Activated T-helper 17 cell treated with anti-CD3 and anti-CD28 coated beads, Interleukin-2, amount 50 U/mL, for 72 hours (primary cell): ENCODE results near the gene SFI1. TPM values are rescaled to one million over a fixed set of nuclear protein-coding genes. Genes with fewer than 3 reads are reported as not detected.
"Not testable (repeated sequence)": the region's sequence is repeated elsewhere in the genome, so short reads cannot be mapped to it uniquely, and the experiment has no call there.

Source experiments
- ATAC-seq: fragments of 150-1000 bp; cut with Tn5 transposase; replicated peaks from 2 replicates; pipeline ENCODE4 v1.10.0; 2021; ENCODE audit warnings: mild to moderate bottlenecking, moderate library complexity
- H3K27ac Mint-ChIP-seq: one replicate; pipeline ENCODE4 v1.8.0; 2022; ENCODE audit warnings: mixed read lengths
- H3K27me3 Mint-ChIP-seq: one replicate; pipeline ENCODE4 v1.8.0; 2022; ENCODE audit warnings: mixed read lengths
- H3K36me3 Mint-ChIP-seq: one replicate; pipeline ENCODE4 v1.8.0; 2022; ENCODE audit warnings: low read depth, mild to moderate bottlenecking, mixed read lengths
- H3K4me1 Mint-ChIP-seq: one replicate; pipeline ENCODE4 v1.8.0; 2022; ENCODE audit warnings: mixed read lengths
- H3K4me3 Mint-ChIP-seq: one replicate; pipeline ENCODE4 v1.8.0; 2022; ENCODE audit warnings: mild to moderate bottlenecking, mixed read lengths
- H3K9me3 Mint-ChIP-seq: one replicate; pipeline ENCODE4 v1.8.0; 2022; ENCODE audit warnings: mixed read lengths
- total RNA-seq, 2 donors: library from RNA; stranded (reverse); gene quantifications; one replicate each; pipeline ENCODE4 v1.2.3, GENCODE V29; 2022

SFI1 gene
- total RNA-seq, 2 donors from 2014 or later: 125 to 349 TPM

DNA sequence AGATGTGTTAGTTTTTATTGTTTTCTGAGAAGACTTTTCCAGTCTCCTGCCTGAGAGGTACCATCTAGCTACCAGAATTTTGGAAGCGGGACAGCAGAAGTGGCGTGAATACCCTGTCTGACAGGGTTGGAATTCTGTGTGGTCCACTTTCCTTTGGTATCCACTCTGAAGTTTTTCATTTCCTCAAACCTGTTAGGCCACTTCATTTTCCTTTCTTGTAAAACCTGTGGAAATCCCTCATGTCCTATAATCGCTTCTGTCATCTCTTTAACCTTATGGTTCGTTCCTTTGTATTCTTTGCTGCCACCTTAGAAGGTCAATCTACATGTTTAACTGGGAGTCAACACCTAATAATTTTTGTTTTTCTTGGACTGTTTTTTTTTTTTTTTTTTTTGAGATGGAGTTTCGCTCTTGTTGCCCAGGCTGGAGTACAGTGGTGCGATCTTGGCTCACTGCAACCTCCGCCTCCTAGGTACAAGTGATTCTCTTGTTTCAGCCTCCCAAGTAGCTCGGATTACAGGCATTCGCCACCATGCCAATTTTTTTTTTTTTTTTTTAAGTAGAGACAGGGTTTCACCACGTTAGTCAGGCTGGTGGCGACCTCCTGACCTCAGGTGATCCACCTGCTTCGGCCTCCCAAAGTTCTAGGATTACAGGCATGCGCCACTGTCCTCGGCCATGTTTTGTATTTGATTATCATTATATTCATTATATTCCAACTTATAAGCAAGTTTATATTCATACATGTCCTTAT, 7.1 kb downstream of the SFI1 start:
- H3K27ac Mint-ChIP-seq: no peak overlapping the region
- peaks cover 18% of the 10 kb centered on the region for H3K4me1 Mint-ChIP-seq
- H3K9me3 Mint-ChIP-seq: no peaks in the 10 kb centered on the region
- H3K36me3 Mint-ChIP-seq: peaks cover 94% of the 10 kb centered on the region
- no peak for ATAC-seq
- no peak overlapping the region for H3K4me3 Mint-ChIP-seq
- no peaks in the 10 kb centered on the region for H3K27me3 Mint-ChIP-seq

DNA sequence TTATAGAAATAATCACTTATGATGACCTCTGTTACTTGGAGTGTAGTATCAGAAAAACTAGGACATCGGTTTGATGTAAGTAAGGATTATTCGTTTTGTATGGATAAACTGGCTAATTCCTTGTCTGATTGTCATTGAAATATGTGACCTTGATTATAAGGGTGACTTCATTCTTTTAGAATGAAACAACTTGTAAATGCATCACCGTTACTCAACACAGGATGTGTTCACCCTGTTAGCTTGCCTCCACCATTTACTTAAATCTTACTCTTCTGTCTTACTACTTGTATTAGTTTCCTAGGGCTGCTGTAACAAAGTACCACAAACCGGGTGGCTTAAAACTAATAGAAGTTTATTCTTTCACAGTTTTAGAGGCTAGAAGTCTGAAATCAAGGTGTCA, 7.9 kb downstream of the SFI1 start:
- Mint-ChIP-seq H3K4me3 (no peak overlapping the region), H3K4me1 (peaks cover 24% of the 10 kb centered on the region), H3K27me3 (no peaks in the 10 kb centered on the region), H3K36me3 (peaks cover 94% of the 10 kb centered on the region), H3K27ac (no peak overlapping the region), H3K9me3 (no peaks in the 10 kb centered on the region)
- peak; percentile 75 for ATAC-seq

GRCh38 chr22:31507517-31507916, 11.2 kb downstream of the SFI1 start:
- not testable (repeated sequence) for H3K4me3 Mint-ChIP-seq, ATAC-seq, H3K27me3 Mint-ChIP-seq, H3K9me3 Mint-ChIP-seq
- Mint-ChIP-seq H3K27ac (peak overlapping the region; percentile 50), H3K36me3 (peaks cover 94% of the 10 kb centered on the region), H3K4me1 (peaks cover 26% of the 10 kb centered on the region)

DNA sequence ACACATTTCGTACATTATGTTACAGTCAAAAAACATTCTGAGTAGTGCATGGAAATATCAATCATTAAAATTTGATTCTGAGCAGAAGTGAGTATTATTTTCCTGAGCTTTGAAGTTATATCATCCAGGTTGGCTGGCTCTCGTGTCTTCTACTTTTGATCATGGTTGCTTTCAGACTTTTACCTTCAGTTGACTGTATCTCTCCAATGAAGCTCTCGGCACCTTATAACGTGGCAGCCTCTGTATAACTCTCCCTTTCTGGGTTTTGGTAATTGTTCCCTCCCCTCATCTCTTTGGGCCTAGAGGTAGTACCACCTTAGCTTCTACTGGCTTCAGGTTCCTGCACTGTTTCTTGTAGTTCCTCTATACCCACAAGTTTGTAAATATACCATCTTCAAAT, 12.2 kb downstream of the SFI1 start:
- ATAC-seq: no peak
- Mint-ChIP-seq H3K9me3 (no peaks in the 10 kb centered on the region), H3K27me3 (no peaks in the 10 kb centered on the region), H3K27ac (peak overlapping the region; percentile 11), H3K4me3 (no peak overlapping the region), H3K36me3 (peaks cover 94% of the 10 kb centered on the region), H3K4me1 (peaks cover 24% of the 10 kb centered on the region)

- Mint-ChIP-seq H3K4me1 (peaks cover 19% of the 10 kb centered on the region), H3K27ac (peak overlapping the region; percentile 11), H3K36me3 (peaks cover 90% of the 10 kb centered on the region), H3K9me3 (no peaks in the 10 kb centered on the region), H3K4me3 (no peak overlapping the region), H3K27me3 (no peaks in the 10 kb centered on the region)
- no peak for ATAC-seq
Measured at GRCh38 chr22:31509061-31509762, 12.9 kb downstream of the SFI1 start.

DNA sequence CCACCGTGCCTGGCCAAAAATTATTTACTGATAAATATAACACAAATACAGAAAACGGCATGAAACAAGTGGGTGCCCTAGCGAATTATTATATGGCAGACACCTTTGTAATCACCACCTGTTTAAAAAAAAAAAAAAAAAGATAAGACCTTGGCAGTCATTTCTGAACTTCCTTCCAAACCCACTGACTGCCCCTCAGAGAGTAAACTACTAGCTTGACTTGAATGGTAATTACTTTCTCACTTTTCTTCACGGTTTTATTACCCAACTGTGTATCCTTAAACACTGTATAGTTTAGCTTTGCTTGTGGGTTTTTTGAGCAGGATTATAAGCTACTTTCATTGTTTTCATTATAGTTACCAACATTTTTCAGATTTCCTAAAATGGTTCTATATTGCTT, 23.7 kb downstream of the SFI1 start:
- peaks cover 81% of the 10 kb centered on the region for H3K36me3 Mint-ChIP-seq
- H3K4me3 Mint-ChIP-seq: no peak overlapping the region
- H3K27me3 Mint-ChIP-seq: no peaks in the 10 kb centered on the region
- peaks cover 26% of the 10 kb centered on the region for H3K4me1 Mint-ChIP-seq
- peak; percentile 54 for ATAC-seq
- H3K9me3 Mint-ChIP-seq: no peaks in the 10 kb centered on the region
- H3K27ac Mint-ChIP-seq: no peak overlapping the region

- peaks cover 83% of the 10 kb centered on the region for H3K36me3 Mint-ChIP-seq
- H3K27me3 Mint-ChIP-seq, H3K9me3 Mint-ChIP-seq: not testable (repeated sequence)
- peaks cover 25% of the 10 kb centered on the region for H3K4me1 Mint-ChIP-seq
- ATAC-seq: peak; percentile 58
- H3K4me3 Mint-ChIP-seq: peak overlapping the region; percentile 85
- H3K27ac Mint-ChIP-seq: peak overlapping the region; percentile 96
Measured at GRCh38 chr22:31524132-31524531, 27.8 kb downstream of the SFI1 start.

GRCh38 chr22:31526270-31526669, 29.9 kb downstream of the SFI1 start:
- peaks cover 27% of the 10 kb centered on the region for H3K4me1 Mint-ChIP-seq
- H3K9me3 Mint-ChIP-seq: no peaks in the 10 kb centered on the region
- H3K27me3 Mint-ChIP-seq: no peaks in the 10 kb centered on the region
- peaks cover 90% of the 10 kb centered on the region for H3K36me3 Mint-ChIP-seq
- H3K27ac Mint-ChIP-seq: peak overlapping the region; percentile 96
- H3K4me3 Mint-ChIP-seq: peak overlapping the region; percentile 85
- ATAC-seq: peak; percentile 90

- H3K36me3 Mint-ChIP-seq: peaks cover 95% of the 10 kb centered on the region
- peak overlapping the region; percentile 44 for H3K27ac Mint-ChIP-seq
- no peaks in the 10 kb centered on the region for H3K9me3 Mint-ChIP-seq
- H3K4me1 Mint-ChIP-seq: peaks cover 43% of the 10 kb centered on the region
- H3K27me3 Mint-ChIP-seq: no peaks in the 10 kb centered on the region
- no peak for ATAC-seq
- peak overlapping the region; percentile 6 for H3K4me3 Mint-ChIP-seq
Measured at GRCh38 chr22:31530823-31531195, 34.5 kb downstream of the SFI1 start.

DNA sequence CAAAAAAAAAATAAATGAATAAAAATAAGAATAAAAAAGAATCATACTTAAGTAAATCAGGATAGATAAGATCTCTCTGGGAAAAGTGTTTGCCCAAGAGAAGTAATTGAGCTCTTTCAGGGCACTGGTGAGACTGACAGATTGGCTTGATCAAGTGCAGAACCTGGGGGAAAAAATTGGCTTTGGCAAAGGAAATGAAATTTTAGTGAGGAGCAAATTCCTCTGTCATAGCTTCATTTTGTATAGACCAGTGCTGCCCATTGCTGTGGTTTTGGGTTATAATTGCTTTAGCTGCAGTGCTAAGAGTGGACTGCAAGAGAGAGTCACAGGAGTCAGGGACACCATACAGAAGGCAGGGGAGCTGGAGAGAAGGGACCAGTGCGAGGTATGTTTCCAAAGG, 35.7 kb downstream of the SFI1 start:
- Mint-ChIP-seq H3K36me3 (peaks cover 91% of the 10 kb centered on the region), H3K4me1 (peaks cover 43% of the 10 kb centered on the region), H3K4me3 (peak overlapping the region; percentile 49), H3K27me3 (no peaks in the 10 kb centered on the region), H3K27ac (peak overlapping the region; percentile 79), H3K9me3 (no peaks in the 10 kb centered on the region)
- ATAC-seq: no peak

DNA sequence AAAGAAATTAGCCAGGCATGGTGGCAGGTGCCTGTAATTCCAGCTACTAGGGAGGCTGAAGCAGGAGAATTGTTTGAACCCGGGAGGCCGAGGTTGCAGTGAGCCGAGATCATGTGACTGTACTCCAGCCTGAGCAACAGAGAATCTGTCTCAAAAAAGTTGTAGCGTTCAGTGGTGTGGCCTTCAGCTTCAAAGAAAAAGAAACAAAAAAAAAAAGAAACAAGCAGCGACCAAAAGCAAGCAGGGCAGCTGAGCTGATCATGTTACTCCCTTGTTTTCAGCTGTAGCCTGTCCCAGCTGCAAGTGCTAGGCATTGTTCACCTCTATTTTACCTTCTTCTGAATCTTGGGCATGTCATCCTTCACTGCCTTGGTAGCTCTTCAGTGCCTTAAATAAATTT, 37.0 kb downstream of the SFI1 start:
- Mint-ChIP-seq H3K9me3 (no peaks in the 10 kb centered on the region), H3K4me1 (peaks cover 52% of the 10 kb centered on the region), H3K36me3 (peaks cover 97% of the 10 kb centered on the region), H3K27me3 (no peaks in the 10 kb centered on the region), H3K27ac (peak overlapping the region; percentile 79), H3K4me3 (peak overlapping the region; percentile 49)
- no peak for ATAC-seq

DNA sequence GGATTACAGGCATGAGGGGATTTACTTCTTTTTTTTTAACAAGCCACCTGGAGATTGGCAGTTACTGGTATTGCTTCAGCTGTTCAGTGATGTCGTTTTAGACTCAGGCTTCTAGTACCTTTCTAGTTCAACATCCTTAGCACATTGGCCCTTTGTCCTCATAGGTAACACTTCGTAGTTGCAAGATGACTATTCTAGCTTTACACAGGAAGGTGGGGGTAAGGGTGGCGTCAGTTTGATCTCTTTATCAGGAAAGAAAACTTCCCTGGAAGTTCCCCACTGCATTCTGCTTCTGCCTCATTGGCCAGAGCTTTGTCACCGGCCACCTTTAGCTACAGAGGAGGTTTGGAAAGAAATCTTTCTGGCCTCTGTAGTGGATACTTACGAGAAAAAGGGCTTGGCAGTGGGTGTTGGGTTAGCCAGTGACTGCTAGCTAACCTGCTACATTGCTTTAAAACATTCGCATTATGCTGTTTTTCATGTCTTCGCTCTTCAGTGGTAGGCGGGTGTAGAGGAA, 40.7 kb downstream of the SFI1 start:
- peak; percentile 87 for ATAC-seq
- Mint-ChIP-seq H3K27ac (peak overlapping the region; percentile 95), H3K9me3 (no peaks in the 10 kb centered on the region), H3K36me3 (peaks cover 92% of the 10 kb centered on the region), H3K4me3 (peak overlapping the region; percentile 72), H3K4me1 (peaks cover 58% of the 10 kb centered on the region), H3K27me3 (no peaks in the 10 kb centered on the region)

- Mint-ChIP-seq H3K4me1 (peaks cover 44% of the 10 kb centered on the region), H3K9me3 (no peaks in the 10 kb centered on the region), H3K27ac (peak overlapping the region; percentile 95), H3K27me3 (no peaks in the 10 kb centered on the region), H3K36me3 (peaks cover 86% of the 10 kb centered on the region), H3K4me3 (peak overlapping the region; percentile 72)
- peak; percentile 69 for ATAC-seq
Measured at GRCh38 chr22:31538815-31539214, 42.5 kb downstream of the SFI1 start.

- Mint-ChIP-seq H3K4me1 (peaks cover 36% of the 10 kb centered on the region), H3K36me3 (peaks cover 83% of the 10 kb centered on the region), H3K4me3 (peak overlapping the region; percentile 18)
- not testable (repeated sequence) for H3K27ac Mint-ChIP-seq, H3K9me3 Mint-ChIP-seq, H3K27me3 Mint-ChIP-seq, ATAC-seq
Measured at GRCh38 chr22:31540166-31540565, 43.8 kb downstream of the SFI1 start.

- H3K27ac Mint-ChIP-seq: peak overlapping the region; percentile 58
- H3K4me1 Mint-ChIP-seq: peaks cover 33% of the 10 kb centered on the region
- peak overlapping the region; percentile 18 for H3K4me3 Mint-ChIP-seq
- no peaks in the 10 kb centered on the region for H3K9me3 Mint-ChIP-seq
- peaks cover 83% of the 10 kb centered on the region for H3K36me3 Mint-ChIP-seq
- no peak for ATAC-seq
- no peaks in the 10 kb centered on the region for H3K27me3 Mint-ChIP-seq
Measured at GRCh38 chr22:31540966-31541365, 44.6 kb downstream of the SFI1 start.
